Measurements from ENCODE around the gene KLHL33.

Gene KLHL33

DNA sequence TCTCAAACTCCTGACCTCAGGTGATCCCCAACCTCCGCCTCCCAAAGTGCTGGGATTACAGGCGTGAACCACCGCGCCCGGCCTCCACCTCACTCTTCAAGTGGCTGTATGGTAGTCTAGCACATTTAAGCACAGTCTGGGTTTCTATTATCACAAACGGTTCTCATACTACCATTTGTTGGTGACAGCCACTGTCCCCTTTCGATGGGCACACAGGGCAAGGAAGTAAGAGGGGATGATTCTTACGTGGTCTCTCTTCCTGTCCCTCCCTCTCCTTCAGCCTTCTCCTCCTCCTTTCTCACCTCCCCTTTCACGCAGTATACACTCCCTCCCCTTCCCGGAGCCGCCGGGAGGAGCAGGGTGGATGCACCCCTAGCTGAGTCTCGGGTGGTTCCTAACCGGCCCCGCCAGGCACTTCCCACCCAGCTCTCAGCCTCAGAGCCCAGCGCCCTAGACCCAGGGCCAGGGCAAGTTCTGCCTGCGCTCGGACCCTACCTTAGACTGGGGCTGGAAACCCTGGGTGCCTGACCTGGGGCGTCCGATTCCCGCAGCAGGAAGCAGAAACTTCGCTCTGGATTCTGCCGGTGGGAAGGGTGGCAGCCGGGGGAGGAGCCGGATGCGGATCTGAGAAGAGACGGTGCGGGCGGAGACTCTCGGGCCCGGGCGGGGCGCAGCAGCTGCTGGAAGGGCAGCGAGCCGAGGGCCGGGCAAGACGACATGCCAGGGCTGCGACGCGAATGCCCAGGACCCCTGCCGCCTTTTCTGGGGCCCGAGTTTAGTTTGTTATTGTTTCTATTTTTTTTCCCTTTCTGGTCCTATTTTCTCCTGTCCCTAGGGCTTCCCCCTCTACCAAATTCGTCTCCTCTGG is 22.9 kb downstream of the KLHL33 start, which contains the start of gene TEP1:
Gene TEP1 (minus strand): TSS at position 626 of the 868 bp plus-strand sequence. CDS start 5,062 bp downstream, outside the sequence.
- DNase-seq = peak; percentile 92

- no peak for DNase-seq
These were observed 23.6 kb downstream of the KLHL33 start for GRCh38 chr14:20412411-20412810.

- DNase-seq = no peak
These were observed 26.7 kb downstream of the KLHL33 start for GRCh38 chr14:20409226-20409625.

GRCh38 chr14:20403521-20403920 is 32.4 kb downstream of the KLHL33 start:
- DNase-seq = peak; percentile 53

GRCh38 chr14:20400965-20401593 is 34.9 kb downstream of the KLHL33 start:
- DNase-seq = peak; percentile 63

- no peak for DNase-seq
These were observed 35.4 kb downstream of the KLHL33 start for GRCh38 chr14:20400589-20400964.

- no peak for DNase-seq
These were observed 38.5 kb downstream of the KLHL33 start for GRCh38 chr14:20397511-20397910.

- peak; percentile 54 for DNase-seq
These were observed 44.5 kb downstream of the KLHL33 start for GRCh38 chr14:20391505-20391904.

DNA sequence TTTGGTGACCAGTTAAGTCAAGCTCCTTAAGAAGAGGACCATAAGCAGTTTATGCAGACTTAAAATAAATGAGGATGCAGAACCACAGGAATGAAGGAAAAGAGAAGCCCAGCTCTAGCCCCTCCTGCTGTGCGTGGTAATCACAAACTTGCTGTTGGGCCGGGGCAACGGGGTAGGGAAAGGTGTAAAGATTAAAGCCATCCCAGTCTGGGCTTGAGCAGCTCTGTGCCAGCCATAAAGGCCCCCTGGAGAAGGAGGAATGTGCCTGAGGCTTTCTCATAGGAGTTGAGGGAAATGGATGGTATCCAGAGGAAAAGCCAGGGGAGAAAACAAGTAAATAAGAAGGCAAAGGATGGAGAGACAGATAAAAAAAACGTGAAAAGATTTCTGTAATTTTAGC is 47.8 kb downstream of the KLHL33 start:
- DNase-seq = no peak

GRCh38 chr14:20387576-20387975 is 48.4 kb downstream of the KLHL33 start:
- no peak for DNase-seq

GRCh38 chr14:20386276-20386855 is 49.6 kb downstream of the KLHL33 start:
- peak; percentile 52 for DNase-seq

- peak; percentile 50 for DNase-seq
These were observed 51.1 kb downstream of the KLHL33 start for GRCh38 chr14:20384886-20385285.

- no peak for DNase-seq
These were observed 51.6 kb downstream of the KLHL33 start for GRCh38 chr14:20384321-20384720.

DNA sequence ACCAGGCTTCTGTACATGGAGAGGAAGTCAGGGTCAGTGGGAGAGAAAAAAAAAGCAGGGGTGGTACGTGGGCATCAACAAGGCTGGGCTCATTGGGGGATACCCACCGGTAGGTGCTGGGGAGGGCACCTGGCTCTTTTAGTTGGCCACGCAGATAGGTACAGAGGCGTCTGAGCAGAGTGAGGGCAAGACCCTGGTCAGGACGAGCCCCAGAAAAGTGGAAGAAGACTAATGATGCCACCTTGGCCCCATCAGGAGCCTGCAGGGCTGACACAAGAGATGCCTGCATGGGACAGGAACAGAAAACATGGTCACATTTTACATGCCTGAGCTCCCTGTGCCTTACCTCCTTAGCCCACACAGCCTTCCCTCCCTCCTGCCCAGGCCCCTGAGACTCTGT is 52.3 kb downstream of the KLHL33 start:
- DNase-seq = no peak

- DNase-seq = peak; percentile 44
These were observed 52.9 kb downstream of the KLHL33 start for GRCh38 chr14:20383032-20383431.

DNA sequence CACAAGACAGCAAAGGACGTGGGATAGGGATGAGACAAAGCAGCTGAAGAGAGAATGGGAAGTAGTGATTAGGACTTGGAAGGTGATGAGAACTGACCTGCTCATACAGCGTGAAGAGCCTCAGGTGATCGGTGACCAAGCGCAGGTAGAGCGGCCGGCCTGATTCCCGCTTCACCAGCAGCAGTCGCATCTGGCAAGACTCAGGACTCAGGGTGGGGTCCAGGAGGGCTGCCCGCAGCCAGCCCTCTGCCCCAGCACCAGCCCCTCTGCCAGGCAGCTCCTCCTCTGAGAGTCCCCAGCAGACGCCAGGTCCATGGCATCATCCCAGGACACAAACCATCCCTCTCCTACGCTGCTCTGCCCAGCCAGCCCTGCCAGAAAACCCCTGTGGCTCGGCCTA is 53.4 kb downstream of the KLHL33 start:
- no peak for DNase-seq

DNA sequence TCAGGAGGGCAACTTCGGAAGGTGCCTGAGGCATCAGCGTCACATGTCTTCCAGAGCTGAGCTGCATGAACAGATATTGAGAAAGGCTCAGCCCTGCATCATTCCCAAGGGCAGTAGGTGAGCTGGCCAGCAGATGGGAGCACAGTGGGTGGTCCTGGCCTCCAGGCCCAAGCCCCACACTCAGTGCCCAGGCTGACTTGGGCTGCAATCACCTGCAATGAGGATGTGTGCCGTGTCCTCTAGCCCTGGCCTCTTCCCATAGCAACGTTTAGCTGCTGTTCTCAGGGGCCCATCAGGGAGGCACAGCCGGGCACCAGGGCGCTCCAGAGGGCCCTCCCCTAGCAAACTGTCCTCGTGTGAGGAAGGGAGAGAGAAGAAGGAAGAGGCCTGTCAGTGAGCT is 54.6 kb downstream of the KLHL33 start:
- peak; percentile 10 for DNase-seq

GRCh38 chr14:20380681-20381080 is 55.3 kb downstream of the KLHL33 start:
- no peak for DNase-seq

GRCh38 chr14:20379743-20380142 is 56.2 kb downstream of the KLHL33 start:
- no peak for DNase-seq

GRCh38 chr14:20377171-20377570 is 58.8 kb downstream of the KLHL33 start:
- no peak for DNase-seq

DNA sequence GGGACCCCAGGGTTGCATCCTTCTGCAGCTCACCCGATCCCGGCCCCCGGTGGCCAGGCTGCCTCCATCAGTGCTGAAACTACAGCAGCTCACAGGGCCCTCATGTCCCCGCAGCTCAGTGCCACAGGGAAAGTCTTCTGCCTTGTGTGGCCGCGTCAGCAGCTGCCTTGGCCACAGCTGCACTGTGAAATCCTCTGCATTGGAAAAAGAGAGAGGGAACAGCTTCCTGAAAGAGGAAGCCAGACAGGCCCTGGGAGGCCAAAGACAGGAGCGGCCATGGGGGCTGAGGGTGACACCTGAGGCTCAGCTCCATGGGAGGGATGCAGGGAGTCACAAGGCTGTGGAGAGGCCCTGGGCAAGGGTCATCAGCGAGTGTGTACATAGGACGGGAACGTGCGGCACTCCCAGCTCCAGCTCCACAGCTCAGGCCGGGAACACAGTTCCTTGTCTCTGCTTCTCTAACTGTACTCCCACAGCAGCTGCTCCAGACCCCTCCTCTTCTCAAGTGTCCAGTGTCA is 59.8 kb downstream of the KLHL33 start:
- no peak for DNase-seq

Data from activated effector memory CD4-positive, alpha-beta T cell treated with anti-CD3 and anti-CD28 coated beads, Interleukin-2, amount 50 U/mL, for 16 hours (primary cell).